GM18907 (cell line): ENCODE data around the gene TRIM43.
"Not testable (repeated sequence)": the region's sequence is repeated elsewhere in the genome, so short reads cannot be mapped to it uniquely, and the experiment has no call there.

Experiments
- ATAC-seq: cut with Tn5 transposase; IDR thresholded peaks from one replicate; pipeline ENCODE4 v1.9.1; 2021; ENCODE audit warnings: mild to moderate bottlenecking, moderate library complexity; ENCODE audit not compliant: unreplicated experiment

Gene TRIM43

GRCh38 chr2:95591701-95592100 lies at the start of gene TRIM43:
TSS of gene TRIM43 (plus strand) at chr2:95592001. CDS start at chr2:95594024, 2,023 bp downstream.
- not testable (repeated sequence) for ATAC-seq

- ATAC-seq, result no peak
Observed at GRCh38 chr2:95551055-95551568, 40.7 kb upstream of the TRIM43 start.

- no peak for ATAC-seq
Observed at GRCh38 chr2:95552911-95553310, 38.9 kb upstream of the TRIM43 start.

- ATAC-seq, result no peak
Observed at GRCh38 chr2:95569170-95569569, 22.6 kb upstream of the TRIM43 start.

- ATAC-seq, result no peak
Observed at GRCh38 chr2:95573866-95574265, 17.9 kb upstream of the TRIM43 start.

- ATAC-seq, result no peak
Observed at GRCh38 chr2:95574506-95574905, 17.3 kb upstream of the TRIM43 start.

GRCh38 chr2:95575857-95576256 lies 15.9 kb upstream of the TRIM43 start:
- ATAC-seq, result no peak

GRCh38 chr2:95578539-95578938 lies 13.3 kb upstream of the TRIM43 start:
- ATAC-seq, result no peak

- ATAC-seq, result not testable (repeated sequence)
Observed at GRCh38 chr2:95583545-95583944, 8.3 kb upstream of the TRIM43 start.

- ATAC-seq, result not testable (repeated sequence)
Observed at GRCh38 chr2:95584321-95584720, 7.5 kb upstream of the TRIM43 start.

GRCh38 chr2:95589777-95590536 lies 1.8 kb upstream of the TRIM43 start:
- not testable (repeated sequence) for ATAC-seq

GRCh38 chr2:95592973-95593372 lies 1.2 kb downstream of the TRIM43 start:
- not testable (repeated sequence) for ATAC-seq

- not testable (repeated sequence) for ATAC-seq
Observed at GRCh38 chr2:95595012-95595411, 3.2 kb downstream of the TRIM43 start.

GRCh38 chr2:95601301-95601700 lies 9.5 kb downstream of the TRIM43 start:
- ATAC-seq, result not testable (repeated sequence)

- not testable (repeated sequence) for ATAC-seq
Observed at GRCh38 chr2:95602146-95602545, 10.3 kb downstream of the TRIM43 start.

- ATAC-seq, result not testable (repeated sequence)
Observed at GRCh38 chr2:95608356-95608755, 16.6 kb downstream of the TRIM43 start.

GRCh38 chr2:95609764-95610163 lies 18.0 kb downstream of the TRIM43 start:
- ATAC-seq, result not testable (repeated sequence)

- ATAC-seq, result not testable (repeated sequence)
Observed at GRCh38 chr2:95613048-95613447, 21.2 kb downstream of the TRIM43 start.

GRCh38 chr2:95622728-95623127 lies 30.9 kb downstream of the TRIM43 start:
- not testable (repeated sequence) for ATAC-seq

- ATAC-seq, result not testable (repeated sequence)
Observed at GRCh38 chr2:95630987-95631386, 39.2 kb downstream of the TRIM43 start.

- not testable (repeated sequence) for ATAC-seq
Observed at GRCh38 chr2:95633626-95634259, 41.9 kb downstream of the TRIM43 start.
